ENCODE measurements around the gene CCRL2. TPM values are rescaled to one million over a fixed set of nuclear protein-coding genes. Genes with fewer than 3 reads are reported as not detected.

CCRL2 gene
- total RNA-seq, 1 donor from 2014 or later, result not detected

DNA sequence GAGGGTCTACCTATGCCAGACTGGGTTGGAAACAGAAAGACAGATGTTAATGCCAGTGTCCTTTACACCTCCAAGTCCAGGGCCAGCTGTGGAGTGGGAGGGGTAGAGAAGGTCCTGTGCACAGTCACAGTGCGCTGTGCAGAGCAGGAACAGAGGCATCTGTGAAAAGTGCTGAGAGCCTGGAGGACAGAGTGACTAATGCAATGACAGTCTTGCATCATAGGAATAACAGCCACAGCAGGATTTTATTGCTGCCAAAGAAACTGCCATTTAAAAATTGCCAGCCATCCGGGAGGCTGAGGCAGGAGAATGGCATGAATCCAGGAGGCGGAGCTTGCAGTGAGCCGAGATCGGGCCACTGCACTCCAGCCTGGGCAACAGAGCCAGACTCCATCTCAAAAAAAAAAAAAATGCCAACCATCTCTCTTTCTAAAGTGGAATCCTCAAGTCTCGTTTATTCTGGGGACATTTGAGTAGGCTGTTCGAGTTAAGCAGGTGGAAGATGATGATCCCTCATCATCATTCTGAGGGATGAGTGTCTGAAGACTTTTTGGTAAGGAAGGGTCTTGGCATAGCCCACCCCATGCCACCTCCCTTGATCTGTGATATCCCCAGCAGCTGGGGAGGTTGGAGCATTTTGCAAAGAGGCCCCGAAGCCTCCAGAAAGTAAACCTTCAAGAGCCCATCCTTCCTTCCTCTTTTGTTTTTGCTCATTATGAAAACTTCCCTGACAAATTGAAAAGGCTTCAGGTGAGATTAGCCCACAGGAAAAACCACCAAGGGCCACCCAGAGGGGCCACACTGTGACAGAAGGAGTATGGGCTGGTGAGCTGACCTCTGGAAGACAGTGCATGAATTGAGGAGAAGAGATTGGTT is 45.4 kb upstream of the CCRL2 start:
- TF ChIP-seq, protein P1, sequence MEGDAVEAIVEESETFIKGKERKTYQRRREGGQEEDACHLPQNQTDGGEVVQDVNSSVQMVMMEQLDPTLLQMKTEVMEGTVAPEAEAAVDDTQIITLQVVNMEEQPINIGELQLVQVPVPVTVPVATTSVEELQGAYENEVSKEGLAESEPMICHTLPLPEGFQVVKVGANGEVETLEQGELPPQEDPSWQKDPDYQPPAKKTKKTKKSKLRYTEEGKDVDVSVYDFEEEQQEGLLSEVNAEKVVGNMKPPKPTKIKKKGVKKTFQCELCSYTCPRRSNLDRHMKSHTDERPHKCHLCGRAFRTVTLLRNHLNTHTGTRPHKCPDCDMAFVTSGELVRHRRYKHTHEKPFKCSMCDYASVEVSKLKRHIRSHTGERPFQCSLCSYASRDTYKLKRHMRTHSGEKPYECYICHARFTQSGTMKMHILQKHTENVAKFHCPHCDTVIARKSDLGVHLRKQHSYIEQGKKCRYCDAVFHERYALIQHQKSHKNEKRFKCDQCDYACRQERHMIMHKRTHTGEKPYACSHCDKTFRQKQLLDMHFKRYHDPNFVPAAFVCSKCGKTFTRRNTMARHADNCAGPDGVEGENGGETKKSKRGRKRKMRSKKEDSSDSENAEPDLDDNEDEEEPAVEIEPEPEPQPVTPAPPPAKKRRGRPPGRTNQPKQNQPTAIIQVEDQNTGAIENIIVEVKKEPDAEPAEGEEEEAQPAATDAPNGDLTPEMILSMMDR (IDR thresholded peaks at IDR 0.05), result no peak
- H3K9me3 Mint-ChIP-seq (ENCODE audit: low read depth), result no peaks in the 10 kb centered on the region
- peaks cover 49% of the 10 kb centered on the region for H3K27me3 Mint-ChIP-seq (ENCODE audit: low read depth)
- peaks cover 3% of the 10 kb centered on the region for H3K4me1 Mint-ChIP-seq (ENCODE audit: low read depth)
- no peak for DNase-seq (ENCODE audit: low spot score)
- no peaks in the 10 kb centered on the region for H3K36me3 Mint-ChIP-seq (ENCODE audit: low read depth)
- H3K27ac Mint-ChIP-seq (ENCODE audit: unreplicated experiment), result no peak overlapping the region
- H3K4me3 Mint-ChIP-seq (ENCODE audit: unreplicated experiment), result no peak overlapping the region

DNA sequence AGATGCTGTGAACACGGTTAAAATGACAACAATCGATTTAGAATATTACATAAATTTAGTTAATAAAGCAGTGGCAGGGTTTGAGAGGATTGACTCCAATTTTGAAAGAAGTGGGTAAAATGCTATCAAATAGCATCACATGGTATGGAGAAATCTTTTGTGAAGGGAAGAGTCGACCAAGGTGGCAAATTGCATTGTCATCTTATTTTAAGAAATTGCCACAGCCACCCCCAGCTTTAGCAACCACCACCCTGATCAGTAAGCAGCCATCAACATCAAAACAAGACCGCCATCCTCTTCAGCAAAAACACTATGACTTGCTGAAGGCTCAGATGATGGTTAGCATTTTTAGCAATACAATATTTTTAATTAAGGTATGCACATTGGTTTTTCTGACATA is 42.0 kb upstream of the CCRL2 start:
- Mint-ChIP-seq H3K4me3 (ENCODE audit: unreplicated experiment) (no peak overlapping the region), H3K27me3 (ENCODE audit: low read depth) (peaks cover 46% of the 10 kb centered on the region), H3K36me3 (ENCODE audit: low read depth) (no peaks in the 10 kb centered on the region), H3K4me1 (ENCODE audit: low read depth) (peaks cover 3% of the 10 kb centered on the region), H3K27ac (ENCODE audit: unreplicated experiment) (no peak overlapping the region), H3K9me3 (ENCODE audit: low read depth) (no peaks in the 10 kb centered on the region)
- TF ChIP-seq, protein P1 (IDR thresholded peaks at IDR 0.05), result no peak
- no peak for DNase-seq (ENCODE audit: low spot score)

DNA sequence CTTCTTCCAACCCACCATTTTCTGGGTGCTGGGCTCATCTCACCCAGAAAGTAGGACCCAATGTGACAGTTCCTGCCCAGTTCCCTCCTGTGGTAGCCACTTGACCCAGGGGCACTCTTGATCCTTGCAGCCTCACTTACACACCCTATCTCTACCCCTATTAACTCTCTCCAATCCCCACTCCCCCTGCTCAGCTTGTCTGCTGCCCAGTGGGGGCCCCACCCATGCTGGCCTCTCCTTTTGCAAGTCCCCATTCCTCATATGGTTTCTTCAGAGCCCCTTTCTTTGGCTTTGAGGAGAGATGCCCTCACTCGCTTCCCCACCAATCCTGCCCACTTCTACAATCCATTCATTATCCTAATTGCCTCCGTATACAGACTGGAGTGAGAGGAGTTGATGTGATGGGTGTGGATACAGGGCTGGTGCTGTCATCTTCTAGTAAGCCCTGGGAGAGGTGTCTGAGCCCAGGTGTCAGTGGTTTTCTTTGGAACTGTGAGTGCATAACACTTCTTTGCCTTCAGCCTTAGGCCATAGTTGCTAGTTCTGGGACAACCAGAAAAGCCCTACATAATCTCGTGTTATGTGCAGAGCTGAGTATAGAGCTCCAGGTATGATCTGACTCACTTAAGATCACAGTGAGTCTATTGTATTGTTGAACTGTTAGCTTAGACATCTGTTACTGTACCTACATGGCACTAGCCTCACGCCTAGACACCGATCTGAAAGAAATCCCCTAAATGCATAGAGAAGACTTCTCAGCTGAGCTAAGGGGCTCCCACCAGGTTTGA is 41.1 kb upstream of the CCRL2 start:
- H3K36me3 Mint-ChIP-seq (ENCODE audit: low read depth), result no peaks in the 10 kb centered on the region
- H3K4me1 Mint-ChIP-seq (ENCODE audit: low read depth), result peaks cover 3% of the 10 kb centered on the region
- no peaks in the 10 kb centered on the region for H3K9me3 Mint-ChIP-seq (ENCODE audit: low read depth)

DNA sequence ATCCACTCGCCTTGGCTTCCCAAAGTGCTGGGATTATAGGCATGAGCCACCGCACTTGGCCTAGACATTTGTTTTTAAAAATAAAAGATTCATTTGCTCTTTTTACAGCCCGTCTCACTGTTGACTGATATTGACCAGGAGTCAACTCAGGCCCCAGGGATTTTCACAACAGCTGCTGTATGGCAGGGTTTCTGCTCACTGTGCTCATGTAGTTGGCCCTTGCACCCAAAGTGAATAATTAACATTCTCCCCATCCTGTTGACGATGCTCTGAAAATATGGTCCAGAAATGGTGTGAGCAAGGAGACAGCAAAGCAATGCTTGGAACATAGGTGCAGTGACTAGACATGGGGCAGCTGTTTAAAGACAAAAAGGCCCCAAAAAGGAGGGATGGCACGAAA is 39.2 kb upstream of the CCRL2 start:
- no peak for DNase-seq (ENCODE audit: low spot score)
- H3K4me1 Mint-ChIP-seq (ENCODE audit: low read depth), result no peaks in the 10 kb centered on the region
- no peaks in the 10 kb centered on the region for H3K9me3 Mint-ChIP-seq (ENCODE audit: low read depth)
- TF ChIP-seq, protein P1 (IDR thresholded peaks at IDR 0.05), result no peak
- peaks cover 51% of the 10 kb centered on the region for H3K27me3 Mint-ChIP-seq (ENCODE audit: low read depth)
- no peaks in the 10 kb centered on the region for H3K36me3 Mint-ChIP-seq (ENCODE audit: low read depth)
- no peak overlapping the region for H3K27ac Mint-ChIP-seq (ENCODE audit: unreplicated experiment)
- H3K4me3 Mint-ChIP-seq (ENCODE audit: unreplicated experiment), result no peak overlapping the region

More for the DNA sequence above, 41.1 kb upstream of the CCRL2 start:
- no peak overlapping the region for H3K27ac Mint-ChIP-seq (ENCODE audit: unreplicated experiment)
- peaks cover 46% of the 10 kb centered on the region for H3K27me3 Mint-ChIP-seq (ENCODE audit: low read depth)
- TF ChIP-seq, protein P1 (IDR thresholded peaks at IDR 0.05), result no peak
- DNase-seq (ENCODE audit: low spot score), result no peak
- no peak overlapping the region for H3K4me3 Mint-ChIP-seq (ENCODE audit: unreplicated experiment)

DNA sequence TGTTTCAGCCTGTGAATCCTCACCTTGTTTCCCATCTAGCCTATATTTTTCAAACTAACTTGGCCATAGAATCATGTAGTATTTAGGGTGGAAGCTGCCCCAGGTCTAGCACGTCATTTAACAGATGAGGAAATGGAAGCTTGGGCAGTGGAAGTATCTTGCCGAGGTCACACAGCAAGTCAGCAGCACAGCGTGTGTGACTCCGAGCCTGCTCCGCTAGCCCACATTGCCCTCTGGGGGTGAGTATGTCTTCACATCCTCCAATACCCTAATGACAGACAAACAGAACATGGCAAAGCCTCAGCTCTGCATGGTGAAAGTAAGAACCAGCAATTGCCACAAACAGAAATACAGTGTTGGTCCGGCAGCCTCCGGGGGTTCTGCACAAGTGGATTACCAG is 38.5 kb upstream of the CCRL2 start:
- DNase-seq (ENCODE audit: low spot score), result no peak
- Mint-ChIP-seq H3K27ac (ENCODE audit: unreplicated experiment) (no peak overlapping the region), H3K4me1 (ENCODE audit: low read depth) (no peaks in the 10 kb centered on the region), H3K4me3 (ENCODE audit: unreplicated experiment) (no peak overlapping the region), H3K27me3 (ENCODE audit: low read depth) (peaks cover 58% of the 10 kb centered on the region), H3K36me3 (ENCODE audit: low read depth) (no peaks in the 10 kb centered on the region), H3K9me3 (ENCODE audit: low read depth) (no peaks in the 10 kb centered on the region)
- TF ChIP-seq, protein P1 (IDR thresholded peaks at IDR 0.05), result peak; percentile 12
